ENCODE measurements around the gene UXS1. TPM values are rescaled to one million over a fixed set of nuclear protein-coding genes. Genes with fewer than 3 reads are reported as not detected.

UXS1 gene
- total RNA-seq, 1 donor from 2014 or later, result 58.5 TPM

DNA sequence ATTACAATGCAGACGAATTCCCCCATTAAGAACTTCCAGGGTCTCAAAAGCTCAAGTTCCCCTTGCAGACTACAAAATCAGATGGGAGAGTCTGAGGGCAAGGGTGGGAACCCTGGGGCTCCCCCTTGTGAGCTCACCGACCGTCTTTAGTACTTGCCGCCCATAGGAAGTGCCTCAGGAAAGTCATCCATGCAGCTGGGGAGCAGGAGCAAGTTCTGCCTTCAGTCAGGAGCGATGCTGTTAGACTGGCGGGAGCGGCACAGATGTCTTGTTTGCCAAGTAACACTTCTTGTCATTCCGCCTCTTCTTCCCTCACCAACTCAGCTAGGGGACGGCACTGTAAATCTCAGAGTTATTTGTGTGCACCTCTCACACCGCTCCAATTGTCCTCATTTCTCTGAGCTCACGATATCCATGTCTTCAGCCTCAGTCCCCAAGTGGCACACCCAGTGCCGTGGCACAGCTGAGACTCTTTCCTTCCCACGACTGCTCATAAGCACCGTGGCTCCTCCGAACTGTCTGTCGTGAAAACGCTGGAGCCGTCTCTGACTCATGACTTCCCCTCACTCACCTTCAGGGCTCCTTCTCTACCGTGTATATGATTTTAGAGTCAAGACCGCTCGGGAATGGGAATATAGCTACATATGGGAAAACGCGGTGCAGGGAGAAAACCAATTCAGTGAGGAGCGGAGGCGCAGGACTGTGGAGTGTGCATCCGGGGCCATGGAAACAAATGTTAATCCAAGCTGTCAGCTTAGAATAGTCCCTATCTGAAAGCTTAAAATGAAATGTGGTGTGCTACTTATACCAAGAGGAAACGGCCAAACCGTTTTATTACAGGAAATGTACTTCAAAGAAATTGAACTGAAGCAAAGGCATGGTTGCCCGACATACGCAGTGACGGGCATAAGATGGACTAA, 34.0 kb downstream of the UXS1 start:
- no peaks in the 10 kb centered on the region for H3K27me3 Mint-ChIP-seq
- H3K9me3 Mint-ChIP-seq, result peaks cover 5% of the 10 kb centered on the region
- TF ChIP-seq CTCF (conservative IDR thresholded peaks at IDR 0.05), result no peak
- DNase-seq (ENCODE audit: extremely low spot score, unreplicated experiment), result no peak
- peaks cover 53% of the 10 kb centered on the region for H3K4me1 Mint-ChIP-seq (ENCODE audit: unreplicated experiment)
- H3K36me3 Mint-ChIP-seq, result peaks cover 57% of the 10 kb centered on the region
- H3K4me3 Mint-ChIP-seq, result no peak overlapping the region
- no peak overlapping the region for H3K27ac Mint-ChIP-seq

- TF ChIP-seq CTCF (conservative IDR thresholded peaks at IDR 0.05), result no peak
- no peak for DNase-seq (ENCODE audit: extremely low spot score, unreplicated experiment)
- H3K36me3 Mint-ChIP-seq, result peaks cover 70% of the 10 kb centered on the region
- peaks cover 5% of the 10 kb centered on the region for H3K9me3 Mint-ChIP-seq
- H3K27ac Mint-ChIP-seq, result no peak overlapping the region
- no peaks in the 10 kb centered on the region for H3K27me3 Mint-ChIP-seq
- no peak overlapping the region for H3K4me3 Mint-ChIP-seq
- peaks cover 40% of the 10 kb centered on the region for H3K4me1 Mint-ChIP-seq (ENCODE audit: unreplicated experiment)
Observed at GRCh38 chr2:106158871-106159270, 35.2 kb downstream of the UXS1 start.

DNA sequence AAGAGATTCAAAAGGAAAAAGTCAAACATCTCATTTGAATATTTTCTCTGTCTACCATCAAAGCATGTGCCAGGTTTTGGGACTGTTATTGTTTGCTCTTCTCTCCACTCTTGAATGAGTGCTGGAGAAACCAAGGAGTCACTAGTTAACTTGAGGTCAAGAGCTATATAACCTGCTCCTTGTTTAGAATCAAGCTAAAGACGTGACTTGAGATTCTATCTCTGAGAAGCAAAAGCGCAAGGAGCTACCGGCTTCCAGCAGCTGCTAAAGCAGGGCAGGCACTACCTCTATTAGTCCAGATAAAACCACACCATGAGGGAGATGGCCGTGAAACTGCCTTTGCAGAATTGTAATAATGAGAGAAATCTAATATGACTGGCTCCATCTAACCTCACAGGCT, 36.0 kb downstream of the UXS1 start:
- peaks cover 36% of the 10 kb centered on the region for H3K4me1 Mint-ChIP-seq (ENCODE audit: unreplicated experiment)
- H3K36me3 Mint-ChIP-seq, result peaks cover 75% of the 10 kb centered on the region
- H3K27ac Mint-ChIP-seq, result no peak overlapping the region
- DNase-seq (ENCODE audit: extremely low spot score, unreplicated experiment), result no peak
- H3K27me3 Mint-ChIP-seq, result no peaks in the 10 kb centered on the region
- peaks cover 6% of the 10 kb centered on the region for H3K9me3 Mint-ChIP-seq
- H3K4me3 Mint-ChIP-seq, result no peak overlapping the region
- TF ChIP-seq CTCF (conservative IDR thresholded peaks at IDR 0.05), result no peak

DNA sequence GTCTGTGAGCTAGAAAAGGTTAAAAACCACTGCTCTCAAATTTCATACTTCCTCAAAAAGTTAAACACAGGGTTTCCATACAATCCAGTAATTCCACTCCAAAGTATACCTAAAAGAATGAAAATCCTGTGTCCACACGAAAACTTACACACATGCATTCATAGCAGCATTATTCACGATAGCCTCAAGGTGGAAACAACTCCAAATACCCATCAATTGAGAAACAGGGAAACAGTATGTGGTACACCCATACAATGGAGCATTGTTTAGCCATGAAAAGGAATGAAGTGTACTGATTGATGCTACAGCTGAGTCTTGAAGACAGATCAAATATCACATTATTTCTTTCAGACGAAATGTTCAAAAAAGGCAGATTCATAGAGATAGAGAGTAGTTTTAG, 36.7 kb downstream of the UXS1 start:
- peaks cover 78% of the 10 kb centered on the region for H3K36me3 Mint-ChIP-seq
- no peak for TF ChIP-seq CTCF (conservative IDR thresholded peaks at IDR 0.05)
- peaks cover 29% of the 10 kb centered on the region for H3K4me1 Mint-ChIP-seq (ENCODE audit: unreplicated experiment)

DNA sequence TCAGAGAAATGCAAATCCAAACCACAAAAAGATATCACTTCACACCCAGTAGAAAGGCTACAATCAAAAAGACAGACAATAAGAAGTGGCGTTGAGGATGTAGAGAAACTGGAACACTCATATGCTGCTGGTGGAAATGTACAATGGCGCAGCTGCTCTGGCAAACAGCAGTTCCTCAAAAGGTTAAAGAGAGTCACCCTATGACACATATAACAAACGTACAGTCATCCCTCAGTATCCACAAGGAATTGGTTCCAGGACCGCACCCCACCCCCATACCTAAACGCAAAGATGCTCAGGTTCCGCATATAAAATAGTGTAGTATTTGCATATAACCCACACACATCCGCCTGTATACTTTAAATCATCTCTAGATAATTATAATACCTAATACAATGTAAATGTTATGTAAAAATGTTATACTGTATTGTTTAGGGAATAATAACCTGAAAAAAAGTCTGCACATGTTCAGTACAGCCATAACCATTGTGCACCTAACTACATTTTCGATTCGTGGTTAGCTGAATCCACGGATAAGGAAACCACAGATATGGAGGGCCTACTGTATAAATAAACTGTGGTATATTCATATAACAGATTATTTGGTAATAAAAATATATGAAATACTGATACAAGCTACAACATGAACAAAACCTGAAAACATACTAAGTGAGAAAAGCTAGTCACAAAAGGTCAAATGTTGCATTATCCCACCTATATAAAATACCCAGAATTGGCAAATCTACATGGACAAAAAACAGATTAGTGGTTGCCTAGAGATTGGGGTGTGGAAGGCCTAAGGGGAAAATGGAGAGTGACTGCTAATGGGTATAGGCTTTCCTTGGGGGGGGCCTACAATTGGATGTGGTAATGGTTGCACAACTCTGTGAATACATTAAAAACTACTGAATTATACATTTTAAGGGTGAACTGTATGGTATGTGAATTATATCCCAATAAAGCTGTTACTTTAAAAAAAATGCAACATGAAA, 37.5 kb downstream of the UXS1 start:
- no peak for DNase-seq (ENCODE audit: extremely low spot score, unreplicated experiment)
- Mint-ChIP-seq H3K9me3 (peaks cover 11% of the 10 kb centered on the region), H3K27ac (no peak overlapping the region), H3K36me3 (peaks cover 76% of the 10 kb centered on the region), H3K27me3 (no peaks in the 10 kb centered on the region), H3K4me3 (no peak overlapping the region), H3K4me1 (ENCODE audit: unreplicated experiment) (peaks cover 26% of the 10 kb centered on the region)
- TF ChIP-seq CTCF (conservative IDR thresholded peaks at IDR 0.05), result no peak

More for the DNA sequence above, 36.7 kb downstream of the UXS1 start:
- Mint-ChIP-seq H3K27ac (no peak overlapping the region), H3K4me3 (peak overlapping the region; percentile 9), H3K9me3 (peaks cover 11% of the 10 kb centered on the region), H3K27me3 (no peaks in the 10 kb centered on the region)
- no peak for DNase-seq (ENCODE audit: extremely low spot score, unreplicated experiment)
